Left lung (tissue), 10 donors: ENCODE results near the gene PSMB3. TPM values are rescaled to one million over a fixed set of nuclear protein-coding genes. Genes with fewer than 3 reads are reported as not detected.

Experiments
- ATAC-seq: fragments of 200-7000 bp; cut with Tn5 transposase; one replicate; pipeline ENCODE4 v1.9.1; 2020; ENCODE audit warnings: moderate library complexity
- DNase-seq, 4 donors: peaks; one replicate each; pipeline ENCODE4 v3.0.0-alpha.2; 2013 to 2020
- H3K27ac ChIP-seq, 2 donors: fragments of 200-600 bp; sonication (generic) in 1 of 2; one replicate each; pipeline versions ENCODE4 v1.5.0 to v1.8.0; 2020 to 2021
- H3K27me3 ChIP-seq, 2 donors: fragments of 200-600 bp; sonication (generic) in 1 of 2; one replicate each; pipeline versions ENCODE4 v1.5.0 to v1.8.0; 2020 to 2021
- H3K36me3 ChIP-seq, 2 donors: fragments of 200-600 bp; sonication (generic) in 1 of 2; one replicate each; pipeline versions ENCODE4 v1.5.0 to v1.8.0; 2020 to 2021
- H3K4me1 ChIP-seq, 2 donors: fragments of 200-600 bp; one replicate each; pipeline ENCODE4 v1.8.0; 2021
- H3K4me3 ChIP-seq, 2 donors: fragments of 200-600 bp; sonication (generic) in 1 of 2; one replicate each; pipeline versions ENCODE4 v1.5.0 to v1.8.0; 2020 to 2021; ENCODE audit warnings: mild to moderate bottlenecking in 1 of 2
- H3K9me3 ChIP-seq, 2 donors: fragments of 200-600 bp; sonication (generic) in 1 of 2; one replicate each; pipeline versions ENCODE4 v1.5.0 to v1.8.0; 2020 to 2021
- CTCF ChIP-seq, 2 donors: fragments of 200-600 bp; sonication (generic) in 1 of 2; IDR thresholded peaks; one replicate each; pipeline versions ENCODE4 v1.5.0 to v1.8.0; 2021; ENCODE audit warnings: antibody characterized with exemption in 2 of 2
- intact Hi-C, 2 donors: fragments of 100-400 bp; cut with DNase I; formaldehyde crosslinking; loops; one replicate each; pipeline versions ENCODE4 v1.11.2 to v1.14.2; 2022
- polyA plus RNA-seq, 6 donors: library from polyadenylated mRNA; unstranded; fragments of 120-200 nt; gene quantifications; one replicate each; pipeline ENCODE4 v1.2.1, GENCODE V29; 2013; ENCODE audit not compliant: insufficient read length in 6 of 6
- total RNA-seq, 2 donors: library from RNA; stranded (reverse); fragmentation: NEBNext Ultra II Directional; extraction: Animal tissue kit (Norgen Biotek cat#: 25700); gene quantifications; one replicate each; pipeline ENCODE4 v1.2.1, GENCODE V29; 2021
- donor health status: DM: no; HTN: yes; CAD: no.
- donor health status: DM: no; HTN: no; CAD: no.

Gene PSMB3
- total and polyA plus RNA-seq, 8 donors, result 84.9 to 191 (median 90.7) TPM

GRCh38 chr17:38704606-38705522, 47.7 kb upstream of the PSMB3 start, which contains the start of gene MLLT6:
Gene MLLT6 (plus strand): TSS chr17:38705273. CDS start chr17:38705633, 360 bp downstream.
- Histone ChIP-seq H3K4me3 (peak within 1 kb of the TSS; percentile 71 to 88), H3K9me3 (no peaks in the 10 kb centered on the region), H3K4me1 (peaks cover 10 to 54% of the 10 kb centered on the region in 2 donors), H3K27me3 (no peaks in the 10 kb centered on the region), H3K36me3 (peaks cover 0 to 25% of the 10 kb centered on the region in 2 donors), H3K27ac (peak within 1 kb of the TSS; percentile 96 to 98)
- DNase-seq (peak; percentile 69 to 92 (median 79)), ATAC-seq (peak; percentile 17)
- no peak for TF ChIP-seq CTCF (IDR thresholded peaks at IDR 0.05)
- intact Hi-C loops, result no loop called here

DNA sequence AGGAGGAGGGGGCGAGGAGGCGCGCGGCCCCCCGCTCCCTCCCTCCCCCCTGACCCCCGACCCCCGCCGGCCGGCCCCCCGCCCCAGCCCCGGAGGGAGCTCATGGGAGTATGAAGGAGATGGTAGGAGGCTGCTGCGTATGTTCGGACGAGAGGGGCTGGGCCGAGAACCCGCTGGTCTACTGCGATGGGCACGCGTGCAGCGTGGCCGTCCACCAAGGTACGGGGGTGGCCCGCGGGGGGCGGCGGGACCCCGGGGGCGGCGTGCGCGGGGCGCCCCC, 47.1 kb upstream of the PSMB3 start:
- no peaks in the 10 kb centered on the region for H3K27me3 ChIP-seq
- peak overlapping the region; percentile 81 to 98 for H3K27ac ChIP-seq
- H3K36me3 ChIP-seq, result peaks cover 0 to 30% of the 10 kb centered on the region in 2 donors
- ATAC-seq, result no peak
- no peaks in the 10 kb centered on the region for H3K9me3 ChIP-seq
- DNase-seq, result no peak
- TF ChIP-seq CTCF (IDR thresholded peaks at IDR 0.05), result no peak
- peaks cover 10 to 54% of the 10 kb centered on the region in 2 donors for H3K4me1 ChIP-seq
- peak overlapping the region; percentile 57 to 88 for H3K4me3 ChIP-seq
- intact Hi-C loops, result no loop called here

DNA sequence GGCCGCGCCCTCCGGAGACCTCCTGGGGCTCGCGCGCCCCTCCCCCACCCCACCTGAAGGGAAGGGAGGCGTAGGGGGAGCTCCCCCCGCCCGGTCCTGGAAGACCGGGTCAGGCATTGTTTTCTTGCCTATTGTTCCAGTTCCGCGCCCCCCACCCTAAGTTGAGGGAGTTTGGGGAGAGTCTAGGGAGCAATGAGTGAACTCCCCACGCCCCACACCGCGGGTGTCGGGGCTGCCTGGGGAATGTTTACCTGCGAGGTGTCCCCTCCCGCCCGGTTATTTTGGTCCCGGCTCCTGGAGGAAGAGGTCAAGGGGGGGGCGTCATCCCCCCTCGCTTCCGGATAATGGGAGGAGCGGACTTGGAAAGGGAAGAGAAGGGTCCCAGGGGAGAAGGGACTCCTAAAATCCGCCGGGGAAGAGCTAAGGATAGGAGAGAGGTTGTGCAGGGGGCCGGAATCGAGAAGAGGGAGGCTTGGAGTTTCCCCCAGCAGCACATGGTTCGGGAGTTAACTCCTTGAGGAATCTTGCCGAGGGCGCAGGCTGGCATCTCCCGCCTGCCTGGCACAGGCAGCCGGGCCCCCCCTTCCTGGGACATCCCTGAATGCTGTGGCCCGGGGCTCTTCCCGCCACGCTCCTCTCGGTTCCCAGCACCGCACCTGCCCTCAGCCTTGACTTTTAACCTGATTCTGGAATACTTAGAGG, 46.6 kb upstream of the PSMB3 start:
- DNase-seq (peak in 1 of 4 donors; percentile 50), ATAC-seq (no peak)
- Histone ChIP-seq H3K36me3 (peaks cover 0 to 30% of the 10 kb centered on the region in 2 donors), H3K27me3 (no peaks in the 10 kb centered on the region), H3K4me1 (peaks cover 10 to 49% of the 10 kb centered on the region in 2 donors), H3K4me3 (peak overlapping the region; percentile 57 to 88), H3K27ac (peak overlapping the region; percentile 81 to 98), H3K9me3 (no peaks in the 10 kb centered on the region)
- intact Hi-C loops, result no loop called here
- no peak for TF ChIP-seq CTCF (IDR thresholded peaks at IDR 0.05)

DNA sequence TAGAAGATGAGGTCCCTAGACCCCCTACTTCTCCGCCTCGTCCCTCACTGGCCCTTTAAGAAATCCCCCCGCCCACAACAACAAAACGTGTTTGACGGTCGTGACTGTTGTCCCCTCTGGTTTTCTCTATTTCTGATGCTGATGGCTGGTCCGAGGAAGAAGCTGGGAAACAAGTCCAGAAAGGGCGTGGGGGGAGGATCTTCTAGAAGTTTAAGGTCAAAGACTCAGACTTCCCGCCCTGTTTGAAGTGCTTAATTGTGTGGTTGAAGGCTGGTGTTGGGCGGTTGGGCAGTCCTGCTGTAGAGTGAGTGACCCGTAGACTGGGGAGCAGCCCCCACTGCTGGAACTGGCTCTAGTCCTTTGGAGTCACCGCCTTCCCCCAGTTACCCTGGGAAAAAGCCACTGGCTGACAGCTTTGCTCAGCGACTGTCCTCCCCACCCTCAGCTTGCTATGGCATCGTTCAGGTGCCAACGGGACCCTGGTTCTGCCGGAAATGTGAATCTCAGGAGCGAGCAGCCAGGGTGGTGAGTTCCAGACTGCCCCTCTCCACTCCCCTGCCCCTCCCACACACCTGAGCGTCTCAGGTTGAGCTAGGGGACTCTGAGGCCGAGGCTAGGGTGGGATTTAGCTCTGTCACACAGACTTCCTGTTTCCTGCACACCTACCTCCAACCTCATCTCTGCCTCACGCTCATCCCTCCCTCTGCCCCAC, 45.9 kb upstream of the PSMB3 start:
- no peak for TF ChIP-seq CTCF (IDR thresholded peaks at IDR 0.05)
- H3K4me3 ChIP-seq, result peak overlapping the region; percentile 57 to 88
- DNase-seq (peak in 1 of 4 donors; percentile 46), ATAC-seq (no peak)
- peak overlapping the region; percentile 81 to 98 for H3K27ac ChIP-seq
- H3K9me3 ChIP-seq, result no peaks in the 10 kb centered on the region
- no peaks in the 10 kb centered on the region for H3K27me3 ChIP-seq
- intact Hi-C loops, result no loop called here
- H3K36me3 ChIP-seq, result peaks cover 0 to 36% of the 10 kb centered on the region in 2 donors
- H3K4me1 ChIP-seq, result peaks cover 10 to 42% of the 10 kb centered on the region in 2 donors
